IMR-90 (cell line): ENCODE results near the gene INO80D. TPM values are rescaled to one million over a fixed set of nuclear protein-coding genes. Genes with fewer than 3 reads are reported as not detected.

Source experiments
- ATAC-seq: fragments of 200-7000 bp; cut with Tn5 transposase; 2 replicates; pipeline ENCODE4 v1.9.1; 2020; ENCODE audit warnings: low read depth, mild to moderate bottlenecking, moderate library complexity
- BruUV-seq: library from RNA; stranded (reverse); fragments of 400-500 nt; replicated peaks from 2 replicates; lab custom pipeline; 2021; lab: Mats Ljungman, UMichigan
- CTCF ChIA-PET: fragments of 300-600 bp; formaldehyde crosslinking; extraction: SDS; loops from one replicate; lab custom pipeline; 2021; ENCODE audit warnings: antibody characterized with exemption; lab: Yijun Ruan, JAX
- POLR2A ChIA-PET: fragments of 300-600 bp; sonication (Branson Sonifier 250); formaldehyde crosslinking; loops from one replicate; lab custom pipeline; 2022; ENCODE audit warnings: antibody characterized with exemption; ENCODE audit not compliant: unreplicated experiment; lab: Charles Lee
- DNase-seq: peaks from one replicate; pipeline ENCODE4 v3.0.0; 2013
- H2AFZ ChIP-seq: replicated peaks from 2 replicates; pipeline ENCODE3; 2013; ENCODE audit warnings: low read length, mild to moderate bottlenecking; ENCODE audit not compliant: poor library complexity
- H2AK5ac ChIP-seq: 2 replicates; pipeline ENCODE4 v1.6.1; 2013; ENCODE audit warnings: low read depth, low read length, inconsistent platforms
- H2AK9ac ChIP-seq: replicated peaks from 2 replicates; pipeline ENCODE3; 2013; ENCODE audit warnings: mild to moderate bottlenecking, low read depth, low read length, moderate library complexity; ENCODE audit not compliant: poor library complexity
- H2BK120ac ChIP-seq: 2 replicates; pipeline ENCODE4 v1.6.1; 2013; ENCODE audit warnings: low read depth, low read length, inconsistent platforms
- H2BK15ac ChIP-seq: 3 replicates; pipeline ENCODE4 v1.6.1; 2013; ENCODE audit warnings: low read depth, low read length, inconsistent platforms
- H2BK20ac ChIP-seq: 2 replicates; pipeline ENCODE4 v1.6.1; 2013; ENCODE audit warnings: low read depth, mild to moderate bottlenecking, inconsistent platforms, low read length, moderate library complexity
- H2BK5ac ChIP-seq: 2 replicates; pipeline ENCODE4 v1.6.1; 2013; ENCODE audit warnings: mild to moderate bottlenecking, low read depth, low read length, inconsistent platforms; ENCODE audit not compliant: poor library complexity, severe bottlenecking
- H3K14ac ChIP-seq: replicated peaks from 2 replicates; pipeline ENCODE4 v1.6.1; 2013; ENCODE audit warnings: low read depth, low read length, inconsistent platforms
- H3K18ac ChIP-seq: 2 replicates; pipeline ENCODE4 v1.6.1; 2013; ENCODE audit warnings: low read depth, low read length, control low read depth
- H3K23ac ChIP-seq: 2 replicates; pipeline ENCODE4 v1.6.1; 2013; ENCODE audit warnings: low read depth, low read length, inconsistent platforms
- H3K27ac ChIP-seq: 2 replicates; pipeline ENCODE4 v1.5.1; 2013; ENCODE audit warnings: mild to moderate bottlenecking, control low read depth, low read length; ENCODE audit not compliant: insufficient read depth
- H3K27me3 ChIP-seq: 2 replicates; pipeline ENCODE4 v1.6.1; 2013; ENCODE audit warnings: low read length; ENCODE audit not compliant: control insufficient read depth, insufficient read depth
- H3K36me3 ChIP-seq: 2 replicates; pipeline ENCODE4 v1.6.1; 2013; ENCODE audit warnings: low read length, mixed read lengths; ENCODE audit not compliant: control insufficient read depth, insufficient read depth
- H3K4ac ChIP-seq: 2 replicates; pipeline ENCODE4 v1.6.1; 2013; ENCODE audit warnings: low read depth, low read length, inconsistent platforms
- H3K4me1 ChIP-seq: 2 replicates; pipeline ENCODE4 v1.6.1; 2013; ENCODE audit warnings: low read length, mixed read lengths; ENCODE audit not compliant: control insufficient read depth, insufficient read depth
- H3K4me2 ChIP-seq: 2 replicates; pipeline ENCODE4 v1.6.1; 2013; ENCODE audit warnings: low read depth, mild to moderate bottlenecking, control low read depth, low read length, moderate library complexity
- H3K4me3 ChIP-seq: 2 replicates; pipeline ENCODE4 v1.5.1; 2013; ENCODE audit warnings: low read depth, mild to moderate bottlenecking, control low read depth, low read length, moderate library complexity; ENCODE audit not compliant: insufficient read depth
- H3K56ac ChIP-seq: 2 replicates; pipeline ENCODE4 v1.6.1; 2013; ENCODE audit warnings: low read length, inconsistent platforms; ENCODE audit not compliant: insufficient read depth; ENCODE audit errors: extremely low read depth
- H3K79me1 ChIP-seq, 2 experiments: 2 replicates each; pipeline ENCODE4 v1.6.1; 2013; ENCODE audit warnings: low read length in 2 of 2, inconsistent platforms in 1 of 2, low read depth in 1 of 2
- H3K9ac ChIP-seq: 2 replicates; pipeline ENCODE4 v1.6.1; 2013; ENCODE audit warnings: low read depth, low read length, control low read depth
- H3K9me1 ChIP-seq: 2 replicates; pipeline ENCODE4 v1.6.1; 2013; ENCODE audit warnings: low read length, inconsistent platforms; ENCODE audit not compliant: insufficient read depth
- H3K9me3 ChIP-seq: 2 replicates; pipeline ENCODE4 v1.6.1; 2013; ENCODE audit warnings: low read length; ENCODE audit not compliant: control insufficient read depth, insufficient read depth
- H4K20me1 ChIP-seq: 2 replicates; pipeline ENCODE4 v1.6.1; 2013; ENCODE audit warnings: low read length, inconsistent platforms; ENCODE audit not compliant: insufficient read depth
- H4K5ac ChIP-seq: 2 replicates; pipeline ENCODE4 v1.6.1; 2013; ENCODE audit warnings: mild to moderate bottlenecking, low read depth, low read length, control low read depth
- H4K8ac ChIP-seq, 2 experiments: 2 replicates each; pipeline ENCODE4 v1.6.1; 2013; ENCODE audit warnings: low read depth in 2 of 2, low read length in 2 of 2, control low read depth in 1 of 2, inconsistent platforms in 1 of 2
- H4K91ac ChIP-seq: 2 replicates; pipeline ENCODE4 v1.6.1; 2013; ENCODE audit warnings: low read depth, low read length, inconsistent platforms; ENCODE audit not compliant: insufficient read depth
- CTCF ChIP-seq: conservative IDR thresholded peaks from 2 replicates; pipeline ENCODE4 v1.5.1; 2012; ENCODE audit warnings: mild to moderate bottlenecking, low read depth, low read length, improper control_type of control experiment
- MAFK ChIP-seq: IDR thresholded peaks from 2 replicates; pipeline ENCODE4 v1.6.1; 2012; ENCODE audit warnings: low read depth, low read length, improper control_type of control experiment
- MAZ ChIP-seq: IDR thresholded peaks from 2 replicates; pipeline ENCODE4 v1.6.1; 2012; ENCODE audit warnings: low read depth, mild to moderate bottlenecking, low read length, improper control_type of control experiment, moderate library complexity, borderline replicate concordance
- MXI1 ChIP-seq: IDR thresholded peaks from 2 replicates; pipeline ENCODE4 v1.6.1; 2012; ENCODE audit warnings: low read depth, mild to moderate bottlenecking, low read length, moderate library complexity, borderline replicate concordance
- POLR2A ChIP-seq: IDR thresholded peaks from 2 replicates; pipeline ENCODE4 v1.6.1; 2012; ENCODE audit warnings: mild to moderate bottlenecking, low read depth, low read length
- RCOR1 ChIP-seq: IDR thresholded peaks from 2 replicates; pipeline ENCODE4 v1.6.1; 2012; ENCODE audit warnings: mild to moderate bottlenecking, low read length, improper control_type of control experiment; ENCODE audit not compliant: insufficient replicate concordance
- SMC3 ChIP-seq: fragments of 150-350 bp; IDR thresholded peaks from 2 replicates; pipeline ENCODE4 v1.6.1; 2016; ENCODE audit warnings: low read depth, mild to moderate bottlenecking, antibody characterized with exemption, low read length, moderate library complexity
- dilution Hi-C: fragments of 300-500 bp; cut with HindIII; formaldehyde crosslinking; loops from one replicate; pipeline ENCODE4 v1.14.3; 2018; ENCODE audit warnings: low sequenced_read_pairs; ENCODE audit not compliant: unreplicated experiment
- in situ Hi-C: fragments of 300-500 bp; cut with MboI; formaldehyde crosslinking; loops from 3 replicates; pipeline ENCODE4 v1.14.3; 2019; ENCODE audit warnings: low sequenced_read_pairs, inconsistent platforms, mixed read lengths
- intact Hi-C: fragments of 100-400 bp; cut with micrococcal nuclease; formaldehyde crosslinking; loops from 2 replicates; pipeline ENCODE4 v1.10.0; 2022
- polyA plus RNA-seq, 3 experiments: library from polyadenylated mRNA; depleted of rRNA; stranded (reverse); fragments of >200 nt; gene quantifications; 2 replicates each; pipeline ENCODE4 v1.2.3, GENCODE V29; 2012; ENCODE audit warnings: low replicate concordance in 1 of 3
- total RNA-seq: library from RNA; depleted of rRNA; stranded (reverse); fragments of >200 nt; gene quantifications from 2 replicates; pipeline ENCODE4 v1.2.3, GENCODE V29; 2012

The INO80D gene
- total and polyA plus RNA-seq, 2 of the 4 experiments (the other 2 are of a cell fraction): 0.79 to 4.5 TPM

GRCh38 chr2:206088248-206088647, 2.3 kb upstream of the INO80D start:
- Histone ChIP-seq H3K56ac (no peak overlapping the region), H3K4ac (no peak overlapping the region), H2AFZ (no peak overlapping the region), H2AK9ac (no peak overlapping the region), H3K9me1 (no peaks in the 10 kb centered on the region), H4K5ac (no peak overlapping the region), H3K27me3 (no peaks in the 10 kb centered on the region), H2BK120ac (no peak overlapping the region), H3K27ac (peak overlapping the region; percentile 13; the same call in 1 of the 2 replicates), H2BK15ac (no peak overlapping the region), H2BK20ac (no peak overlapping the region), H2BK5ac (no peak overlapping the region), H3K36me3 (no peaks in the 10 kb centered on the region; the same call in none of the 2 replicates), H2AK5ac (no peak overlapping the region), H3K9me3 (no peaks in the 10 kb centered on the region), H3K4me2 (no peak overlapping the region), H4K8ac (no peak overlapping the region), H4K20me1 (no peaks in the 10 kb centered on the region), H3K14ac (no peak overlapping the region), H3K4me1 (peaks cover 4% of the 10 kb centered on the region), H3K79me1 (peaks cover 8 to 27% of the 10 kb centered on the region in 2 experiments; a peak in 3 of 4 replicates), H3K9ac (no peak overlapping the region), H3K18ac (no peak overlapping the region), H3K4me3 (no peak overlapping the region), H4K91ac (no peak overlapping the region), H3K23ac (no peak overlapping the region)
- ChIA-PET POLR2A (interaction anchor here (0.6 kb wide), 1 partner anchor 11 kb away, joined by 5 read pairs; no protein-coding TSS in a partner anchor), CTCF (no interaction called here)
- ATAC-seq (no peak), DNase-seq (no peak)
- intact Hi-C loops (no loop called here), in situ Hi-C loops (no loop called here), dilution Hi-C loops (no loop called here)
- TF ChIP-seq RCOR1 (no peak), POLR2A (no peak), CTCF (no peak), MAZ (no peak), MXI1 (no peak), MAFK (no peak), SMC3 (no peak)
- BruUV-seq: no TSS peak
